GM18520 (cell line): ENCODE measurements around the gene ACTR8.

ENCODE experiments used
- ATAC-seq: cut with Tn5 transposase; IDR thresholded peaks from one replicate; pipeline ENCODE4 v1.9.1; 2021; ENCODE audit not compliant: unreplicated experiment

ACTR8 gene

DNA sequence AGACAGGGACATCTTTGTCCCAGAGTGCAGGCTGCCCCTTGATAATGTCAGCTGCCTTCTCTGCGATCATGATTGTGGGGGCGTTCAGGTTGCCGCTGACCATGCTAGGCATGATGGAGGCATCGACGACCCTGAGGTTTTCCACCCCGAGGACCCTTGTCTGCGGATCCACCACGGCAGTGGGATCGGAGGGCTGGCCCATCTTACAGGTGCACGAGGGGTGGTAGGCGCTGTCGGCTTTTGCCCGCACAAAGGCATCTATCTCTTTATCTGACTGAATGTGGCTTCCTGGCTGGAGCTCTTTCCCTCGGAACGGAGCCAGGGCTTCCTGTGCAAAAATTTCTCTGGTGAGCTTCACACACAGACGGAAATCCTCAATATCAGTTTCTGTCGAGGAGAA lies 64.1 kb downstream of the ACTR8 start:
- no peak for ATAC-seq

DNA sequence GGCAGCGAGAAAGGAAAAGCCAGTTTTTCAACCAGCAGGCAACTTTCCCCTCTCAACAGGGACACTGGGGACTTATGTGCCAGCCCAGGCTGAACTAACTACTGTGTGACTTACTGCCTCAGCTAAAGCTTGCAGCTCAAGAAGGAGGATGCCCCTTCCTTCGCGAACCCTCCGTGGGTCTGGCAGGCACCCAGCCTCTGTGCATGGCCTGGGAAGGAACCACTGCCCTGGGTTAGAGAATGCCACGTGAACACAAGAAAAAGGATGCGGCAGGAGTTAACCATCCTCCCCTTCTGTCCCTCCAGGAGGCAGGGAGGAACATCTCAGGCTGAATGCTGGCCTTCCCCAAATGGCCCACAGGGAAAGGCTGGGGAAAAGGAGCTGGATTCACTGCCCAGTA lies 64.7 kb downstream of the ACTR8 start:
- ATAC-seq = no peak
